OCI-LY7 (cell line): ENCODE results near the gene BTRC. TPM values are rescaled to one million over a fixed set of nuclear protein-coding genes. Genes with fewer than 3 reads are reported as not detected.

Experiments used
- BruUV-seq: library from RNA; stranded (reverse); fragments of 400-500 nt; replicated peaks from 2 replicates; lab custom pipeline; 2021; lab: Mats Ljungman, UMichigan
- CTCF ChIA-PET: fragments of 300-600 bp; sonication (Branson Sonifier 250); formaldehyde crosslinking; loops from one replicate; lab custom pipeline; 2022; ENCODE audit warnings: antibody characterized with exemption; ENCODE audit not compliant: unreplicated experiment; lab: Charles Lee
- POLR2A ChIA-PET: fragments of 300-600 bp; sonication (Branson Sonifier 250); formaldehyde crosslinking; loops from one replicate; lab custom pipeline; 2022; ENCODE audit warnings: antibody characterized with exemption; lab: Charles Lee
- DNase-seq: peaks from one replicate; pipeline ENCODE4 v3.0.0-alpha.2; 2015; ENCODE audit warnings: low spot score
- H2AFZ ChIP-seq: fragments of 200-600 bp; sonication (generic), shearing (Covaris generic); 2 replicates; pipeline ENCODE4 v1.6.1; 2014; ENCODE audit warnings: mild to moderate bottlenecking, antibody characterized with exemption, low read length, moderate library complexity
- H3K27ac ChIP-seq: fragments of 200-600 bp; sonication (generic); 2 replicates; pipeline ENCODE4 v1.5.1; 2014; ENCODE audit warnings: mixed run types, low read depth, mild to moderate bottlenecking, moderate library complexity, low read length, inconsistent platforms; ENCODE audit not compliant: poor library complexity, severe bottlenecking
- H3K36me3 ChIP-seq: fragments of 200-600 bp; sonication (generic); 2 replicates; pipeline ENCODE4 v1.6.1; 2014; ENCODE audit warnings: mild to moderate bottlenecking, antibody characterized with exemption, low read length, moderate library complexity, mixed read lengths; ENCODE audit not compliant: insufficient read depth
- H3K4me1 ChIP-seq: fragments of 200-600 bp; sonication (generic); 2 replicates; pipeline ENCODE4 v1.5.1; 2014; ENCODE audit warnings: mild to moderate bottlenecking, low read length; ENCODE audit not compliant: insufficient read depth, poor library complexity, severe bottlenecking
- H3K4me2 ChIP-seq: fragments of 200-600 bp; sonication (generic); 2 replicates; pipeline ENCODE4 v1.6.1; 2014; ENCODE audit warnings: mild to moderate bottlenecking, low read length
- H3K4me3 ChIP-seq: fragments of 200-600 bp; sonication (generic); 2 replicates; pipeline ENCODE4 v1.5.1; 2014; ENCODE audit warnings: mild to moderate bottlenecking, low read depth, low read length; ENCODE audit not compliant: poor library complexity, severe bottlenecking
- H3K79me2 ChIP-seq: fragments of 200-600 bp; sonication (generic); 2 replicates; pipeline ENCODE4 v1.6.1; 2016; ENCODE audit warnings: low read depth, mild to moderate bottlenecking, low read length, moderate library complexity, mixed read lengths; ENCODE audit not compliant: insufficient read depth
- H3K9me2 ChIP-seq: fragments of 200-600 bp; sonication (generic); 2 replicates; pipeline ENCODE4 v1.6.1; 2016; ENCODE audit warnings: mild to moderate bottlenecking, low read length, mixed read lengths; ENCODE audit not compliant: insufficient read depth
- H3K9me3 ChIP-seq: fragments of 200-600 bp; sonication (generic); 2 replicates; pipeline ENCODE4 v1.6.1; 2014; ENCODE audit warnings: mild to moderate bottlenecking, mixed run types, low read length, mixed read lengths
- H4K20me1 ChIP-seq: fragments of 200-600 bp; sonication (generic); 2 replicates; pipeline ENCODE4 v1.6.1; 2014; ENCODE audit warnings: mild to moderate bottlenecking, antibody characterized with exemption, low read length, moderate library complexity, mixed read lengths; ENCODE audit not compliant: insufficient read depth
- EZH2phosphoT487 ChIP-seq: fragments of 200-600 bp; sonication (generic); IDR thresholded peaks from 2 replicates; pipeline ENCODE4 v1.6.1; 2018; ENCODE audit warnings: low read depth, borderline replicate concordance, mild to moderate bottlenecking, mixed run types, antibody characterized with exemption, low read length, moderate library complexity, mixed read lengths
- intact Hi-C: fragments of 100-400 bp; cut with micrococcal nuclease; formaldehyde crosslinking; loops from one replicate; pipeline ENCODE4 v1.10.0; 2022; ENCODE audit not compliant: unreplicated experiment
- total RNA-seq, 2 experiments: library from RNA; depleted of rRNA in 1 of 2; stranded (reverse); fragments of >200 nt in 1 of 2; shearing (Covaris generic) in 1 of 2; gene quantifications; 2 replicates each; pipeline ENCODE4 v1.2.3, GENCODE V29; 2014 to 2022
- TF ChIP-seq, protein P1 (sequence below): fragments of 200-600 bp; sonication (generic); conservative IDR thresholded peaks from 2 replicates; pipeline ENCODE4 v1.5.1; 2014; ENCODE audit warnings: mild to moderate bottlenecking, antibody characterized with exemption, low read length, moderate library complexity, mixed read lengths

BTRC gene
- total RNA-seq, 2 experiments from 2014 or later: 6.1 to 17.8 TPM

DNA sequence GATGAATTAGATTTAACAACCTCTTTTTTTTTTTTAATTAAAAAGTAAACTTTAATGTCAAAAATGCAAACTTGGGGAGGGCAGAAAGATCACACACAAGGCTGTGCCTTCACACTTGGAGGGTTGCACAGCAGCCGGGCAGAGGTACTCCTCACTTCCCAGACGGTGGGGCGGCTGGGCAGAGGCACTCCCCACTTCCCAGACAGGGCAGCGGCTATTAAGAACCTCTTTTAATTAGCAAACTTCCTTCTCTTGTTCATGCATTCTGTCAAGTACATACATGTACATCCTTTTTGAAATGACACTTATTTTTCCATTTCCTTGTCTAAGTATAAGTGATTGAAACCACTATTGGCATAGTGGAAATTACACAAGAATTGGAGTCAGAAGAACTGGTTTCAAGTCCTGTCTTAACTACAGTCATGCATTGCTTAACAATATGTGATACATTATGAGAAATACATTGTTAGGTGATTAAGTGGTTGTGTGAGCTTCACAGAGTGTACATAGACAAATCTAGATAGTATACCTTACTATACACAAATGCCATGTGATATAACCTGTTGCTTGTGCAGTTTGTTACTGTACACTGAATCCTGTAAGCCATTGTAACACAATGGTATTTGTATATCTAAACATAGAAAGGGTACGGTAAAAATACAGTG is 26.5 kb downstream of the BTRC start:
- Histone ChIP-seq H3K4me1 (peaks cover under 1% of the 10 kb centered on the region), H3K79me2 (no peaks in the 10 kb centered on the region), H2AFZ (no peak overlapping the region), H3K9me2 (no peaks in the 10 kb centered on the region), H3K27ac (no peak overlapping the region), H4K20me1 (no peaks in the 10 kb centered on the region), H3K36me3 (no peaks in the 10 kb centered on the region), H3K9me3 (no peaks in the 10 kb centered on the region), H3K4me3 (no peak overlapping the region), H3K4me2 (no peak overlapping the region)
- intact Hi-C loops: no loop called here
- no TSS peak for BruUV-seq
- TF ChIP-seq EZH2phosphoT487: no peak
- TF ChIP-seq, protein P1, sequence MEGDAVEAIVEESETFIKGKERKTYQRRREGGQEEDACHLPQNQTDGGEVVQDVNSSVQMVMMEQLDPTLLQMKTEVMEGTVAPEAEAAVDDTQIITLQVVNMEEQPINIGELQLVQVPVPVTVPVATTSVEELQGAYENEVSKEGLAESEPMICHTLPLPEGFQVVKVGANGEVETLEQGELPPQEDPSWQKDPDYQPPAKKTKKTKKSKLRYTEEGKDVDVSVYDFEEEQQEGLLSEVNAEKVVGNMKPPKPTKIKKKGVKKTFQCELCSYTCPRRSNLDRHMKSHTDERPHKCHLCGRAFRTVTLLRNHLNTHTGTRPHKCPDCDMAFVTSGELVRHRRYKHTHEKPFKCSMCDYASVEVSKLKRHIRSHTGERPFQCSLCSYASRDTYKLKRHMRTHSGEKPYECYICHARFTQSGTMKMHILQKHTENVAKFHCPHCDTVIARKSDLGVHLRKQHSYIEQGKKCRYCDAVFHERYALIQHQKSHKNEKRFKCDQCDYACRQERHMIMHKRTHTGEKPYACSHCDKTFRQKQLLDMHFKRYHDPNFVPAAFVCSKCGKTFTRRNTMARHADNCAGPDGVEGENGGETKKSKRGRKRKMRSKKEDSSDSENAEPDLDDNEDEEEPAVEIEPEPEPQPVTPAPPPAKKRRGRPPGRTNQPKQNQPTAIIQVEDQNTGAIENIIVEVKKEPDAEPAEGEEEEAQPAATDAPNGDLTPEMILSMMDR: no peak
- POLR2A ChIA-PET: interaction anchor here (0.7 kb wide), 2 partner anchors 10 to 263 kb away, joined by 3 read pairs; no protein-coding TSS in a partner anchor
- CTCF ChIA-PET: no interaction called here
- DNase-seq: no peak

GRCh38 chr10:101385866-101386658 is 32.1 kb downstream of the BTRC start:
- CTCF ChIA-PET: no interaction called here
- Histone ChIP-seq H3K9me3 (no peaks in the 10 kb centered on the region), H3K79me2 (no peaks in the 10 kb centered on the region), H4K20me1 (no peaks in the 10 kb centered on the region), H3K4me3 (no peak overlapping the region), H2AFZ (no peak overlapping the region), H3K27ac (no peak overlapping the region), H3K4me1 (no peaks in the 10 kb centered on the region), H3K4me2 (no peak overlapping the region), H3K9me2 (no peaks in the 10 kb centered on the region), H3K36me3 (no peaks in the 10 kb centered on the region)
- BruUV-seq: no TSS peak
- DNase-seq: no peak
- intact Hi-C loops: no loop called here
- POLR2A ChIA-PET: interaction anchor here (0.7 to 0.9 kb wide), 2 partner anchors 38 to 173 kb away, joined by 3 read pairs; no protein-coding TSS in a partner anchor
- TF ChIP-seq, protein P1: no peak
- TF ChIP-seq EZH2phosphoT487: no peak
